ENCODE results near the gene SLAMF7.
"Not testable (repeated sequence)": the region's sequence is repeated elsewhere in the genome, so short reads cannot be mapped to it uniquely, and the experiment has no call there.

SLAMF7 gene

DNA sequence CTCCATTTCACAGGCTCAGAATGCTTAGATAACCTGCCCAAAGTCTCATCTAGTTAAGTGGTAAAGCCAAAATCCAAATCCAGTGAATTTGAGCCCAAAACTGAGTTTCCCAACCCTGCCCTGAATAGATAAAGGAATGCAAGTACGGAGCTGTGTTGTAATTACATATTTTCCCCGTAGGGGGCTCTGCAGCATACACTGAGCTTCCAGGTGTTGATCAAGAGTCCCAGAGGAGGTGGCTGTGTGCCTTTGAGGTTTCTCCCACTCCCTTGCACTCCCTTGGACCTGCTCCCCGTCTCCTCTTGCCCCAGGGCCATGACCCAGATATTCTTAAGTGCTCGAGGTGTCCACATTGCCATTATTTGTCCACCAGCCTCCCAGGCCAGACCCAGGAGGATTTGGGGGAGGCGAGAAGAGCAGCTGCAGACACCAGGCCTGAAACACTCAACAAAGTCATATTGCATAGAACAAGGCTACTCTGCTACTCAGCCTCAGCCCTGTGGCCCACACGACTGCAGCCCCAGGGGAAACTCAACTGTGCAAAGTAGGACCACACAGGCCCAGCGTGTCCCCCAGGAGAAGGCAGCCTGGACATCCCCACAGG lies 38.5 kb downstream of the SLAMF7 start:
- DNase-seq, result peak; percentile 66

DNA sequence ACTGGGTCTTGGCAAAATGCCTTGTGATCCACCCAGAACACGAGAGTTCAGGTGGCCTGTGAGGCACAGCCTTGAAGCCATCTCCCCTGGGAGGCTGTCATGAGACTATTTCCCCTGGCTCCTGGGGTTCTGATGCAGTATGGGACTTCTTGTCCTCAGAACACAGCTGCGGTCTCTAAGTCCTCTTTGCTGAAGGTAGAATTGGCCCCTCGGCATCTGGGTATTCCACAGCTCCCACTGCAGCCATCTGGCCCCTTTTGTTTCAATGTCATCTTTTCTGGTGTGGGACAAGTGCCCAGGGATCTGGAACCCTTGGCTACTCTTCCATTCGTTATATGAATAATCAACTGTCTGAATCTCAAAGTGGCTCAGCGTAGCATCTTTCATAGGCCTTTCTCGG lies 39.9 kb downstream of the SLAMF7 start:
- no peak for DNase-seq

DNA sequence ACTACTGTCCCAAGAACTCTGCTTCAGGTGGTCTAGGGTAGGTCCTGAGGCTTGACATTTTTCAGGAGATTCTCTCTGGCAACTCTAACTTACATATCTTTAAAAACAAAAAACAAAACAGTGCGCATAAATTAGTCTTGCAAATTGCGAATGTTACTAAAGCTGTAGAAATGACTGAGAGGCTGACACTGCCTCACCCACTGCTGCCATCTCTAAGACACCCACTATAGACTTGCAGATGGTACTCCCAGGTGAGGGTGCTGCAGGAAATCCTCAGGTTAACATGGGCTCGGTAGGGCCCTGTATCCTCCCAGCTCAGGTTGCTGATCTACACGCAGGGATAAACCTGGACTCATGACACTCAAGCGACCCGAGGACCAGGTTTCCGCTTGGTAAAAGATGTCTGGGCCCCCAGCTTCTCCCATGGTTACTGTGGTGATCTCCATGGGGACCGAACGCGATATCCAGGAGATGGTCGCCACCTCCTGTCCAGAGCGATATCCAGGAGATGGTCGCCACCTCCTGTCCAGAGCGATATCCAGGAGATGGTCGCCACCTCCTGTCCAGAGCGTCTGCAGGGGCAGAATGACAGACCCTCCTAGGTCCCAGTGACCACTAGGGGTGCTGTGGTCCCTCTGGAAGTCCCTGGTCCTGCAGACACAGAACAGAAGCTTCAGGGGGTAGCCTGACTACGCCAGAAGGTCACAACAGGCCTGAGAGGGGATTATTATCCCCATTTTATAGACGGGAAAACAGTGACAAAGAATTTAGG lies 40.8 kb downstream of the SLAMF7 start:
- DNase-seq, result no peak

DNA sequence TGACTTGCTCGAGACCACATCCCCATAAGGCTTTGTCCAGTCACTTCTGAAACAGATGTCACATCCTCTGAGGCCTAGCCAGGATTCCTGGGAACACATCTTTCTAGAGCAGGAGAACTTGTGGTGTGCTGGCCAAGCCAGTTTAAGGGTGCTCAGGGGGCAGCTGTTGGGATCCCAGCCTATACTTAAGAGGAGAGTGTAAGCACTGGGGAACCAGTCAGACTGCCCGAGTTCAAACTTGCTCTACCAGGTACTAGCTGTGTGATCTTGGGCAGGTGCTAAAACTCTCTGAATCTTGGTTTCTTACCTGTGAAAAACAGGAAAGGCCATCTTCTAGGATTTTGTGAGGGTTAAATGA lies 41.3 kb downstream of the SLAMF7 start:
- DNase-seq, result no peak

DNA sequence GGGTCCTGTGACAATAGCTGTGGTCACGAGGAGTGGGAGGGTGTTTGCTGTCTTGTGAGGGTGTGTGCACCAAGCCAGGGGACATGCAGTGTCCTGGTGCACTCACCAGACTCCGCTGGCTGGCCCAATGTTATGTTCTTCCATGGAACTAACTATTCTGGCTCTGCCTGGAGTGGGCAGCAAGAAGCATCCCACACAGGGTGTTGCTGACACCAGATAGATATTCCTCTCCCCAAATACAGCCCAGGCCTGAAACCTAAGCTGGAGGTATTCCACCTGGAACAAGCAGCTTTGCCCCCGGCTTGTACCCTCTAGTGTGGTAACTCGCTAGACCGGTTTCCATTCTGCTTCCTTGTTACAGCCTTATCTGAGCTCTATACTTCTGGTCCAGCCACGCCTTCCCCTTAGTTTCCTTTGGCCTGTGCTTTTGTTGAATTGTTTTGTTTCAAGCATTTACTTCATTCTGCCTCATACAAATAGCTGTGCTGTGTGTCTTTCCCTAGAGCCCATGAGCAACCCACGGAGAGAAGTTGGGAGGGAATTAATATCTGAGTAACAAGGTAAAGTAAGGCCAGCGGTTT lies 42.2 kb downstream of the SLAMF7 start:
- no peak for DNase-seq

DNA sequence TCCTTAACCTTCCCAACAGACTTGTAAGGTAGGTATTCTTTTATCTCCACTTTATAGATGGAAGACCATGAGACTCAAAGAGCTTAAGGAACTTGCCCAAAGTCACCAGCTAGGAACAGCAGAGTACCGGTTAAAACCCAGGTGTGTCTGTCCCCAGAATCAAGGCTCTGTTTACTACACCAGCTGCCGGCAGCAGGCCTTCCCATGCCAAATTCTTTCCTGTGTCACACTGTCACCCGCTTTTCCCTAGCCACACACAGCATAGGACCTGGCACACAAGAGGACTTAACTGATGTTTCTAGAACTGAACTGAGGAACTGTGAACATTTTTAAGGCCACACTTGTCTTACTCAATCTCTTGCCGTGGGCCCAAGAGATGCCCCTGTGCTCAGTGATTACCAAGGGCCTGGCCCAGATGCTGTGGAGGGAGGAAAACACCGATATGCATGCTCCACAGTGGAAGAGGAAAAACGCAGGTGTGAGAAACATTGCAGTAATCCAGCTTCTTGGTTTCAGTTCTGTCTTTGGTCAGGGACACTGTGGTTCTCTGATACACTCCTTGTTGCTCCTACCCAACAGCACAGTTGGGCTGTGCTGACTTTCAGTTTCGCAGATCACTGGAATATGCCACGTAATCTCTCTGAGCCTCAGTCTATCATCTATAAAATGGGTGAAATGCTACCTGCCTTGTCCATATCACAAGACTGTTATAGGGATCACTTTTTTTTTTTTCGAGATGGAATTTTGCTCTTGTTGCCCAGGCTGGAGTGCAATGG lies 43.1 kb downstream of the SLAMF7 start:
- peak; percentile 37 for DNase-seq

DNA sequence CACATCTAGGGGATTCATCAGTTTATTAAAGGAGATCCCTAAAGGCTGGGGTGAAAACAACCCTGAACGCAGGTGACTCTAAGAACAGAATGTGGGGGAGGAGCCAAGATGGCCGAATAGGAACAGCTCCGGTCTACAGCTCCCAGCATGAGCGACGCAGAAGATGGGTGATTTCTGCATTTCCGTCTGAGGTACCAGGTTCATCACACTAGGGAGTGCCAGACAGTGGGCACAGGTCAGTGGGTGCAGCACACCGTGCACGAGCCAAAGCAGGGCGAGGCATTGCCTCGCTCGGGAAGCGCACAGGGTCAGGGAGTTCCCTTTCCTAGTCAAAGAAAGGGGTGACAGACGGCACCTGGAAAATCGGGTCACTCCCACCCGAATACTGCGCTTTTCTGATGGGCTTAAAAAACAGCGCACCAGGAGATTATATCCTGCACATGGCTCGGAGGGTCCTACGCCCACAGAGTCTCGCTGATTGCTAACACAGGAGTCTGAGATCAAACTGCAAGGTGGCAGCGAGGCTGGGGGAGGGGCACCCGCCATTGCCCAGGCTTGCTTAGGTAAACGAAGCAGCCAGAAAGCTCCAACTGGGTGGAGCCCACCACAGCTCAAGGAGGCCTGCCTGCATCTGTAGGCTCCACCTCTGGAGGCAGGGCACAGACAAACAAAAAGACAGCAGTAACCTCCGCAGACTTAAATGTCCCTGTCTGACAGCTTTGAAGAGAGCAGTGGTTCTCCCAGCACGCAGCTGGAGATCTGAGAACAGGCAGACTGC lies 44.1 kb downstream of the SLAMF7 start:
- DNase-seq, result not testable (repeated sequence)

DNA sequence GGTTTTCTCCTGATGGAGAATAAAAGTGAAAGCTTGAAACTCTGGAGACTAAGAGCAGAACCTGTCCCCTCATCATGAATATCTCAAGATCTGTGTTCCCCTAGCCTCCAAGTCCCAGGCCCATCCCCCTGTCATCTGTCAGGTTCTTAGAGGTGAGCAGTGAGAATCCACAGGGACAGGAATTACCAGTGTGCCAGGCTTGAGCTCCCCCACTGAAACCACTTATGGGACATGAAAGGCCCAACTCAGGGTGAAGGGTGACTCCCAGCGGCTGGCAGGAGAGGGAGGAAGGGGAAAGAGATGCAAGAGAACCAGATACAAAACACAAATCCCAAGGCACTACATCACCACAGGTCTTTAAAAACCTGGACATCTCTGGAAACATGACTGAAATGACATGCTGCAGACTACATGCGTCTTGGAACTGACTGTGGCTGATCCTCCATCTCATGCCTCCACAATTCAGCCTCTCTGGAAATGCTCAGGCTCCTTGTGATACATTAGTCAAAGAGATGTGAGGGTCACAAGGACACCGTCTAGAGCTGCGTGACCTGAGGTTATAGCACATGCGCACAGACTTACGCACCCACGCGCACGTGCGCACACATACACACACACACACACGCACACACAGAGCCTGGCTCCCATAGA lies 50.1 kb downstream of the SLAMF7 start:
- no peak for DNase-seq

- DNase-seq, result no peak
Measured at GRCh38 chr1:160789702-160790611, 50.9 kb downstream of the SLAMF7 start.

DNA sequence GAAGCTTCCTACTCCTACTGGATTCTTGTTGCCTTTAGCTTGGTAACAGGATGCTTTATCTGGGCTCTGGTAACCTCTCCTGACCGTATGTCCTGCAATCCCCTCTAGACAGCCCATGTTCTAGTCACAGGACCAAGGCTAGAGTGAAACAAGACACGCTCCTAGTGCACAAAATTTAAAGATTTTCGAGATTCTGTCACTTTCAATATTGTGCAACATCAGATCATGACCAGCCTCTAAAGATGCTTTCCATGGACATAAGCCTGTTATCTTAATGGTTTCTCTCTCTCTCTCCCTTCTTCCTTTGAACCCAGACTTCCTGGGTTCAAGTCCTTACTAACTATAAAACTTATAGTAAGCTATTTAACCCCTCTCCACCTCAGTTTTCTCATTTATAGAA lies 55.3 kb downstream of the SLAMF7 start:
- DNase-seq, result no peak

DNA sequence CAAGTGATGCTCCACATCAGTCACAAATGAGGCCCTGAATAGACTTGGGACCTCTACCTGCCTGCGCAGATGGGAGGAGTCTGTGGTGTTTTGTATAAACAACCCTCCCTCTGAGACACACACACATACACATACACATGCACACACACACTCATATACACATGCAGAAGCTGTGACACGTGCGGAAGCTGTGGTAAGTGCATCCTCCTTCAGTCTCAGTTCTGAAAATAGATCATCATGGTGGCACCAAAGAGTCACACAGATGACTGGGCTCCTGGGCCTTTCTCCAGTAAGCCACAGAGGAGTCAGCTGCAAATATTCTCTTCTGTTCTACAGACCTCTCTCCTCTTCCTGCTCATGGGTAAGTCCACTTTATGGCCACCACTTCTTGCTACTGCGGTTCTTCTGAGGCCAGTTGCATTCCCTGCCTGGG lies 56.9 kb downstream of the SLAMF7 start, which contains the start of gene LY9:
LY9 (plus strand) TSS at position 224 of the 433 bp plus-strand sequence; CDS start at position 238, 14 bp downstream.
- DNase-seq, result peak; percentile 96

DNA sequence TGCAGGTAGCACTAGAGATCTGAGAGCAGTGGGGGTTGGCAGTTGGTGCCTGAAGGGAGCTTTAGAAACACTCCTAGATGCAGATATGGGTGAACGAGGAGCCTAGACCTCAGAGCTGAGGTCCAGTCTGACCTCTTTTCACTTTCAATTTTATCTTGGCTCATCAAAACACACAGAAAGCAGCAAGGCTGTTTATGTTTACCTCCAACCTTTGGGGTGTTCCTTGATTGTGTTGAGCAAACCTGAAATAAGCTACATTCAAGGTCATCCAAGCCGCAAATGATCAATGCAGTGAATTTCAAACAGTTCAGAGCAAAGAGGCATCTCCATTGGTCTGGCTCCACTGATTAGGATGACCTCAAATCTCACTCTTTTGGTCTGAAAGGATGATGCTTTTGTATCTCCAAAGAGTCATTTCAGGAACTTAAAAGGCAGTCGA lies 58.2 kb downstream of the SLAMF7 start:
- DNase-seq, result no peak

DNA sequence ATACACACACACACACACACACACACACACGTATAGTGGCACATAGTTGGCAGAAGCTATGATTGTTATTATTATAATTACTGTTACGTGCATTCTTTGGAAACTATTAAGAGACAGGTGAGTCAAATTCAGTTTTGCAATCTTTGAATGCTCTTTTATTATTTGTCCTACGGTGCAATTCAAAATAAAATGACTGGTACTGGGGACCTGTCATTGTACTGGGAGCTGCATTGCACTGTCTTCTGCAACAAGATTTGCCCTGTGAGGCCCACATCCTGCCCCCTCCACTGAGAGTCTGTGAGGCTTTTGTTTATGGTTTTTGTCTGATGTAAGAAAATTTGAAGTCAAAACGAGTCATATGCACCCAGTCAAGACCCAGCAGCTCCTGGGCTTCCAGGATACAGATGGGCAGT lies 58.8 kb downstream of the SLAMF7 start:
- DNase-seq, result peak; percentile 85

GRCh38 chr1:160798439-160798838 lies 59.4 kb downstream of the SLAMF7 start:
- no peak for DNase-seq

- DNase-seq, result no peak
Measured at GRCh38 chr1:160799641-160800040, 60.6 kb downstream of the SLAMF7 start.

GRCh38 chr1:160800142-160800541 lies 61.1 kb downstream of the SLAMF7 start:
- DNase-seq, result no peak

GRCh38 chr1:160800645-160801408 lies 61.8 kb downstream of the SLAMF7 start:
- peak; percentile 64 for DNase-seq

DNA sequence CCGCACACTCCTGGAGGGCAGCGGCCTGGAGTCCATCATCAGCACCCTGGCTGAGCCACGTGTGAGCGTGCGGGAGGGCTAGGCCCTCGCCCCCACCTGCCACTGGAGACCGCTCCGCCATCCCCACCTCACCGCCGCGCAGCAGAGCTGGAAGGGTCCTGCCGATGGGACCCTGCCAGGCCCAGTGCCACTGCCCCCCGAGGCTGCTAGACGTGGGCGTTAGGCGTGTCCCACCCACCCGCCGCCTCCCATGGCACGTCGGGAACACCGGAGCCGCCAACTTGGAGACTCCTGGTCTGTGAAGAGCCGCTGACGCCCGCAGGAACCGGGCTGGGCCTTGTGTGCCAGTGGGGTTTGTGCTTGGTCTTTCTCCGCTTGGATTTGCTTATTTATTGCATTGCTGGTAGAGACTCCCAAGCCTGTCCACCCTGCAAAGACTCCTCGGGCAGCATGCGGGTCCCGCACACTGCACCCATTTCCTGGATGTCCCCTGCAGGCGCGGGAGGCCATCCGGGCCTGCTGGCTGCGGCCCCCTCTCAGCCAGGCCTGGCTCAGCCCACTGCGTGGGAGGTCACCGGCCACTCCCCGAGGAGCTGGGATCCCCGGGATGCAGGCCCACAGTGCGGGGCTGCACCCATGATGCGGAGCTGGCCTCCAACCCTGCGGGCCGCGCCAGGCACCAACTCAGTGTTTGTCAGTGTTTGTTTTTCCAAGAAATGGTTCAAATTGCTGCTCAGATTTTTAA lies 63.0 kb downstream of the SLAMF7 start:
- DNase-seq, result no peak
